Tibial artery (tissue), 4 donors: ENCODE data around the gene C1GALT1C1L.

Experiments used
- DNase-seq, 2 donors: peaks; one replicate each; pipeline ENCODE4 v3.0.0-alpha.2; 2019
- H3K27ac ChIP-seq, 2 donors: fragments of 200-600 bp; sonication (generic) in 1 of 2; 1 replicate in 1 of 2; 2 replicates in 1 of 2; pipeline ENCODE4 v1.5.1; 2018 to 2019; ENCODE audit warnings: mild to moderate bottlenecking in 1 of 2
- H3K27me3 ChIP-seq, 2 donors: fragments of 200-600 bp; sonication (generic) in 1 of 2; one replicate each; pipeline versions ENCODE4 v1.5.1 to v1.6.0; 2016 to 2019
- H3K36me3 ChIP-seq, 3 donors: fragments of 200-600 bp; sonication (generic) in 2 of 3; one replicate each; pipeline ENCODE4 v1.5.1; 2016 to 2019; ENCODE audit warnings: mild to moderate bottlenecking in 2 of 3
- H3K4me1 ChIP-seq, 4 donors: fragments of 200-600 bp; sonication (generic) in 2 of 4; 1 replicate in 3 of 4; 2 replicates in 1 of 4; pipeline ENCODE4 v1.5.1; 2016 to 2019
- H3K4me3 ChIP-seq, 2 donors: fragments of 200-600 bp; sonication (generic) in 1 of 2; 1 replicate in 1 of 2; 2 replicates in 1 of 2; pipeline ENCODE4 v1.5.1; 2018 to 2019; ENCODE audit warnings: mild to moderate bottlenecking in 2 of 2
- H3K9me3 ChIP-seq, 3 donors: fragments of 200-600 bp; sonication (generic) in 1 of 3; one replicate each; pipeline ENCODE4 v1.5.1; 2016 to 2019
- CTCF ChIP-seq, 2 experiments: fragments of 200-600 bp in 1 of 2; fragments of 450-650 bp in 1 of 2; IDR thresholded peaks; one replicate each; pipeline ENCODE4 v1.5.1; 2017 to 2019; ENCODE audit warnings: antibody characterized with exemption in 2 of 2, mild to moderate bottlenecking in 1 of 2, moderate library complexity in 1 of 2
- intact Hi-C: fragments of 100-400 bp; cut with DNase I; formaldehyde crosslinking; loops from one replicate; pipeline ENCODE4 v1.15.0; 2023; ENCODE audit warnings: low total_unique reads

C1GALT1C1L gene

DNA sequence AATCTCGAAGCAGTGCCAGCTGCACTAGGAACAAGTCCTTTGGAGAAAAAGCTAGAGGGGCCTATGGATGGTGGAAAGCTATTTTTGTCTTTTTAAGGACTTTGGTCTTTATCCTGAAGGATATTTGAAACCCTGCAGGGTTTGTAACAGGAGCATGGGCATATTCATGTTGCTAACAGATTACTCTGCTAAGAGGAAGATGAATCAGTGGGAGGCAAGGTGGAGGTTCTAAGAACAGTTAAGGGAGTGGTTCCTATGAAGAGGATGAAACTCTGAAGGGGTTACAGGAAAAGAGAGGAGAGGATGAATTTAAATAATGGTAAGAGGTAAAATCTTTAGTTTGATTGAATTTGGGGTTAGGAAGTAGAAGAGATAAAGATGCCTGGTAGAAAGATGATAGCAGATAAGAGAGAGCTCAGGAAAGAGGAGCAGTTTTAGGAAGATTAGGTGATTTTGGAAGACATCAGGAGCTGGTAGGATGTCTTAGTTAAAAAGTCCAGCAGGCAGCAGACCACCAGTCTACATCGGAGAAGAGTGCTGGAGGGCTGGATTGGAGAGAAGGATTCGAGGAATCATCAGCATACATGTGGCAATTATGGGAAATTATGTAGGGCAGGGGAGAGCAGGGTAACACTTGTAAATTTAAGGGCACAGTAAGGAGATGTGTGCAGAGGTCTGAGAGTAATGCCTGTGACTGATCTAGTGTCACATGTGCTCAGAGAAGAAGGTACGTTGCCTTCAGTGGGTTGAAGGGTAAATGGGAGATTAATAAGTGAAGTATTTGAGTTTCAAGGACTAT lies 39.3 kb upstream of the C1GALT1C1L start:
- H3K9me3 ChIP-seq: no peaks in the 10 kb centered on the region
- H3K27me3 ChIP-seq: no peaks in the 10 kb centered on the region
- intact Hi-C loops: no loop called here
- DNase-seq: no peak
- peaks cover 4 to 33% (median 10%) of the 10 kb centered on the region in 3 donors for H3K36me3 ChIP-seq
- H3K4me1 ChIP-seq: no peaks in the 10 kb centered on the region
- no peak overlapping the region for H3K4me3 ChIP-seq
- H3K27ac ChIP-seq: no peak overlapping the region
- no peak for TF ChIP-seq CTCF (IDR thresholded peaks at IDR 0.05)

DNA sequence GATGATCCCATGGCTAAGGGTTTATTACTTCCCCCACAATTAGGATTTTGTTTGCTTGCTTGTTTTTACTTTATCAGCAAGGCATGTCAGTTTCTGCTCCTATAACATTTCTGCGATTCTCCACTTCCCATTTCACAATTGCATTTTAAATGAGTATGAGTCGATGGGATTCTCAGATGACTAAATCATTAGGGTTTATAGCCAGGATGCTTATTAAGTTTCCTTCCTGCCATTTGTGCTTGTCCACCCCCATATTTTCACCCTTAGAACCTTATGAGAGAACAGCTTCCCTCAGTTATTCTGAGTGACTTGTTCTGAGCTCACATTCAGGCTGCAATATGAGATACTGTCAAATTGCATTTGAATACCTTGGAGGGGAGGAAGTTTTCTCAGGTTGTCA lies 37.9 kb upstream of the C1GALT1C1L start:
- no peak for TF ChIP-seq CTCF (IDR thresholded peaks at IDR 0.05)
- DNase-seq: no peak
- Histone ChIP-seq H3K27me3 (no peaks in the 10 kb centered on the region), H3K36me3 (peaks cover 16 to 43% (median 22%) of the 10 kb centered on the region in 3 donors), H3K9me3 (no peaks in the 10 kb centered on the region), H3K4me1 (no peaks in the 10 kb centered on the region), H3K4me3 (no peak overlapping the region), H3K27ac (no peak overlapping the region)
- intact Hi-C loops: no loop called here

GRCh38 chr2:43710866-43711265 lies 34.6 kb upstream of the C1GALT1C1L start:
- no peak overlapping the region for H3K27ac ChIP-seq
- no peak for TF ChIP-seq CTCF (IDR thresholded peaks at IDR 0.05)
- H3K9me3 ChIP-seq: no peaks in the 10 kb centered on the region
- no peaks in the 10 kb centered on the region for H3K4me1 ChIP-seq
- H3K27me3 ChIP-seq: no peaks in the 10 kb centered on the region
- H3K36me3 ChIP-seq: peaks cover 28 to 49% (median 35%) of the 10 kb centered on the region in 3 donors
- no peak for DNase-seq
- intact Hi-C loops: no loop called here
- no peak overlapping the region for H3K4me3 ChIP-seq

DNA sequence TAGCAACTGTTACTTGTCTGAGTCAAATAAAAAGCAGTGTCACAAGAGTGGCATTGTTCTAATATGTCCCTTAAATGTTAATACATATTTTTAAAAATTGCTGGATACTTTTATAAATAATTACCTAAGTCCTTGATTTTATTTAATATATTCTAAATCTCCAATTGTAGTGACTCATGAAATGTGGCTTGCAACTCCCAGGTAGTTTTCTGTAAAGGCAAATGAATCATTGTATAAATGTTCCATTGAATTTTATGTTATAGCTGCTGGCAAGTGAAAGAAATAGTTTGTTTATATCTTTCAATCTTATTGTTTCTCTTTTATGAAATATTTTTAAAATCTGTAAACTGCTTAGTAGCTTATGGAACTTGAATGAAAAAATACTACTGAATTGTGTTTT lies 32.7 kb upstream of the C1GALT1C1L start:
- intact Hi-C loops: no loop called here
- no peak for TF ChIP-seq CTCF (IDR thresholded peaks at IDR 0.05)

GRCh38 chr2:43708178-43708577 lies 31.9 kb upstream of the C1GALT1C1L start:
- Histone ChIP-seq H3K27me3 (no peaks in the 10 kb centered on the region), H3K36me3 (peaks cover 28 to 48% (median 44%) of the 10 kb centered on the region in 3 donors), H3K27ac (no peak overlapping the region), H3K4me3 (no peak overlapping the region), H3K4me1 (no peaks in the 10 kb centered on the region), H3K9me3 (no peaks in the 10 kb centered on the region)
- DNase-seq: no peak
- no peak for TF ChIP-seq CTCF (IDR thresholded peaks at IDR 0.05)
- intact Hi-C loops: no loop called here

More for the DNA sequence above, 32.7 kb upstream of the C1GALT1C1L start:
- DNase-seq: no peak
- Histone ChIP-seq H3K27me3 (no peaks in the 10 kb centered on the region), H3K36me3 (peaks cover 28 to 49% (median 44%) of the 10 kb centered on the region in 3 donors), H3K27ac (no peak overlapping the region), H3K9me3 (no peaks in the 10 kb centered on the region), H3K4me1 (no peaks in the 10 kb centered on the region), H3K4me3 (no peak overlapping the region)
